ENCODE measurements around the gene LRBA. TPM values are rescaled to one million over a fixed set of nuclear protein-coding genes. Genes with fewer than 3 reads are reported as not detected.

Gene LRBA
- total and polyA plus RNA-seq, 3 donors from 2014 or later = 24.6 to 61.1 (median 60.8) TPM

GRCh38 chr4:150256225-150256620 is 758.9 kb downstream of the LRBA start:
- Histone ChIP-seq H3K27ac (peak overlapping the region in 1 of 2 donors; percentile 19), H3K4me3 (no peak overlapping the region), H3K9me3 (no peaks in the 10 kb centered on the region), H3K4me1 (no peaks in the 10 kb centered on the region), H3K36me3 (ENCODE audit: low read depth, missing control alignments) (no peaks in the 10 kb centered on the region), H3K27me3 (no peaks in the 10 kb centered on the region)
- no peak for DNase-seq
- WGBS, 2 donors = 62 to 78% methylated on average over 10 to 23 of the region's 23 CpGs
- TF ChIP-seq POLR2A (IDR thresholded peaks at IDR 0.05) = no peak
- no peak for TF ChIP-seq CTCF (IDR thresholded peaks at IDR 0.05)
- intact Hi-C loops (cut with DNase I; ENCODE audit: low total_unique reads) = no loop called here

DNA sequence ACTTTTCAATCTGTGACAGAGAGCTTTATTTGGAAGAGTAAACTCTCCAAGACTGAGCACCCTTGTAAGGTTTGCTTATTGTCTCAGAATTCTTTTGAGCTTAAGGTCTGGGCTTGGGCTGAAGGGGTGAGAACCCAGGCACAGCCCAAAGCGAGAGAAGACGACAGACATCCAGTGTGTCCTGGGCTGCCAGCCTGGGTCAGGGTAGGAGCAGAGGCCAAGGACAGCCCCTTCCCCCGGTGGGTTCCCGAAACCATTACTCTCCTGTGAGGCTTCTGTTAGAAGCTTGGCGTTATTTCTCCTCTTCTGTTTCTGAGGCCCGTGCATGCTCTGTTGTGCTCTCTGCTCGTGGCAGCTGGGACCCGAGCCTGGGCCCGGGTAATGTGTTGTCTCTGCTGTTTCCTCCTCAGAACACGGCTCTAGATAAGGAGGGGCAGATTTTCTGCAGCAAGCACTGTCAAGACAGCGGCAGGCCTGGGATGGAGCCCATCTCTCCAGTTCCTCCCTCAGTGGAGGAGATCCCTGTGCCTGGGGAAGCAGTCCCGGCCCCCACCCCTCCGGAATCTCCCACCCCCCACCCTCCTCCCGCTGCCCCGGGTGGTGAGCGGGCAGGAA is 759.4 kb downstream of the LRBA start:
- no peak for DNase-seq
- WGBS, 2 donors = 26 to 63% methylated on average over 7 to 16 of the region's 16 CpGs
- Histone ChIP-seq H3K4me3 (no peak overlapping the region), H3K27me3 (no peaks in the 10 kb centered on the region), H3K4me1 (no peaks in the 10 kb centered on the region), H3K36me3 (ENCODE audit: low read depth, missing control alignments) (no peaks in the 10 kb centered on the region), H3K9me3 (no peaks in the 10 kb centered on the region), H3K27ac (no peak overlapping the region)
- intact Hi-C loops (cut with DNase I; ENCODE audit: low total_unique reads) = no loop called here
- TF ChIP-seq CTCF (IDR thresholded peaks at IDR 0.05) = no peak
- no peak for TF ChIP-seq POLR2A (IDR thresholded peaks at IDR 0.05)

DNA sequence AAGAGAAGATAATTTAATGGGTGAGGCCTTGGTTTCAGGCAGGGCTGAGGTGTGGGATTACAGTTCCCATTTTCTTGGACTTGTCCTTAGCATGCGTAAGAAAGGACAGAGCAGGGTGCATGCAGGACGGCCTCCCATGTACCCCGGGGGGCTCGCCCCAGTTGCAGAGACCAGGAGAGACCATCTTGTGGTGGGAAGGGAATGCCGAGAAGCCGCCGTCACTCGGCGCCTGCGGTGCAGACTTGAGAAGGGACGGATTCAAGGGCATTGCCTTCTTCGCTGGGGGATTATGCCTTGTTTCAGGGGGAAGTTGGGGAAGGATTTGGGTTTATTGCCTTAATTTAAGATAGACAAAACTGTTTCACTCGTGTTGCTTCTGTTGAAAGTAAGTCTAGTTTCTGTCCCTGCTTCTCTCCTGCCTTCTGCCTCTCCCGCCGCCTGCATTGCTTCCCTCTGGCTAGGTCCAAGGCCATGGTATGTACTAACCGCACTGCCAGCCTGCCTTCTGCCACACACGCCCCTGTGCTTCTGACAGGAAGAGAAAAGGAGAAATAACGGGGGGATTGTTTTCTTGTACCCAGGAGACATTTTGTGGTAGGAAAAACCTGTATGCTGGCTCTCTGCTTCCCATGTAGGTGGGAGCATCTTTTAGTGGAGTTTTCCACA is 761.0 kb downstream of the LRBA start:
- intact Hi-C loops (cut with DNase I; ENCODE audit: low total_unique reads) = no loop called here
- Histone ChIP-seq H3K4me3 (no peak overlapping the region), H3K36me3 (ENCODE audit: low read depth, missing control alignments) (no peaks in the 10 kb centered on the region), H3K9me3 (no peaks in the 10 kb centered on the region), H3K4me1 (no peaks in the 10 kb centered on the region), H3K27me3 (no peaks in the 10 kb centered on the region), H3K27ac (no peak overlapping the region)
- no peak for DNase-seq
- WGBS, 2 donors = 92 to 94% methylated on average over 18 of the region's 18 CpGs
- TF ChIP-seq POLR2A (IDR thresholded peaks at IDR 0.05) (no peak), CTCF (IDR thresholded peaks at IDR 0.05) (no peak)

DNA sequence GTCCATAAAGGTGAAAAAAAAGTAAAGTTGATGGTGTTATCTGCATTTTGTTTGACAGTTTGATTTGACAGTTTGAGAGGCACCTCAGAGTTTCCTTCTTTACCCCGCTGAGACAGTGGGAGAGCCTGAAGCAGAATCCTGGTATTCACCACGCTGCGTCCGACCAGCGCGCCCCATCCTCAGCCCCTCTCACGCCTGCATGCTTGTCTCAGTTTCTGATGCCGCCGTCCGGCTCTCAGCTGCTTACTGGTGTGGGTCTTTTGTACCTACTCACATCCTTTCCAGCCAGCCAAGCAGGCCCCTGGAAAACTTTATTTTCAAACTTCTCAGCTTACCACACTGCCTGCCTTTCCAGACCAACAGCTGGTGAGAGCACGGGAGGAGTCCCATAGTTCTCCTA is 761.7 kb downstream of the LRBA start:
- WGBS, 2 donors = 96 to 97% methylated on average over 11 of the region's 11 CpGs
- TF ChIP-seq POLR2A (IDR thresholded peaks at IDR 0.05) = no peak
- no peak for TF ChIP-seq CTCF (IDR thresholded peaks at IDR 0.05)
- Histone ChIP-seq H3K4me1 (no peaks in the 10 kb centered on the region), H3K27ac (no peak overlapping the region), H3K36me3 (ENCODE audit: low read depth, missing control alignments) (no peaks in the 10 kb centered on the region), H3K4me3 (no peak overlapping the region), H3K27me3 (no peaks in the 10 kb centered on the region), H3K9me3 (no peaks in the 10 kb centered on the region)
- intact Hi-C loops (cut with DNase I; ENCODE audit: low total_unique reads) = no loop called here
- DNase-seq = no peak

- 80 to 92% methylated on average over 7 of the region's 7 CpGs for WGBS, 2 donors
- Histone ChIP-seq H3K4me3 (no peak overlapping the region), H3K36me3 (ENCODE audit: low read depth, missing control alignments) (no peaks in the 10 kb centered on the region), H3K27me3 (no peaks in the 10 kb centered on the region), H3K4me1 (no peaks in the 10 kb centered on the region), H3K27ac (no peak overlapping the region), H3K9me3 (no peaks in the 10 kb centered on the region)
- TF ChIP-seq CTCF (IDR thresholded peaks at IDR 0.05) = no peak
- no peak for TF ChIP-seq POLR2A (IDR thresholded peaks at IDR 0.05)
- intact Hi-C loops (cut with DNase I; ENCODE audit: low total_unique reads) = no loop called here
- no peak for DNase-seq
Observed at GRCh38 chr4:150252741-150253140, 762.3 kb downstream of the LRBA start.

Data from testis (tissue), 3 donors.